HG03060 (cell line): ENCODE results near the gene ZRSR2.

ENCODE experiments used
- ATAC-seq: cut with Tn5 transposase; IDR thresholded peaks from one replicate; pipeline ENCODE4 v1.9.1; 2021; ENCODE audit warnings: low read depth, moderate number of reproducible peaks; ENCODE audit not compliant: unreplicated experiment

The ZRSR2 gene

GRCh38 chrX:15843960-15844359, 53.7 kb downstream of the ZRSR2 start:
- ATAC-seq, result no peak

- ATAC-seq, result no peak
Observed at GRCh38 chrX:15848576-15848975, 58.3 kb downstream of the ZRSR2 start.

GRCh38 chrX:15849555-15849954, 59.3 kb downstream of the ZRSR2 start:
- no peak for ATAC-seq

- no peak for ATAC-seq
Observed at GRCh38 chrX:15853586-15854079, 63.3 kb downstream of the ZRSR2 start.

- ATAC-seq, result no peak
Observed at GRCh38 chrX:15854080-15854655, 63.9 kb downstream of the ZRSR2 start.

- ATAC-seq, result peak; percentile 84
Observed at GRCh38 chrX:15854712-15855567, 64.7 kb downstream of the ZRSR2 start, which contains the start of gene AP1S2. TSS of gene AP1S2 (minus strand) at chrX:15854813. CDS start at chrX:15852524, 2,289 bp downstream.

- no peak for ATAC-seq
Observed at GRCh38 chrX:15855568-15856221, 65.4 kb downstream of the ZRSR2 start.

- no peak for ATAC-seq
Observed at GRCh38 chrX:15856222-15856587, 65.9 kb downstream of the ZRSR2 start.

- ATAC-seq, result no peak
Observed at GRCh38 chrX:15856636-15857035, 66.4 kb downstream of the ZRSR2 start.

- no peak for ATAC-seq
Observed at GRCh38 chrX:15858051-15858450, 67.8 kb downstream of the ZRSR2 start.

GRCh38 chrX:15860921-15861320, 70.6 kb downstream of the ZRSR2 start:
- no peak for ATAC-seq

GRCh38 chrX:15864023-15864422, 73.7 kb downstream of the ZRSR2 start:
- no peak for ATAC-seq

- ATAC-seq, result no peak
Observed at GRCh38 chrX:15864629-15865028, 74.3 kb downstream of the ZRSR2 start.

- ATAC-seq, result no peak
Observed at GRCh38 chrX:15866147-15866546, 75.9 kb downstream of the ZRSR2 start.

- ATAC-seq, result no peak
Observed at GRCh38 chrX:15869695-15870094, 79.4 kb downstream of the ZRSR2 start.

- no peak for ATAC-seq
Observed at GRCh38 chrX:15870310-15870709, 80.0 kb downstream of the ZRSR2 start.
